ENCODE data around the gene PTGFRN. TPM values are rescaled to one million over a fixed set of nuclear protein-coding genes. Genes with fewer than 3 reads are reported as not detected.

PTGFRN gene
- total and polyA plus RNA-seq, 2 experiments from 2014 or later, result 17.4 to 32.7 TPM

DNA sequence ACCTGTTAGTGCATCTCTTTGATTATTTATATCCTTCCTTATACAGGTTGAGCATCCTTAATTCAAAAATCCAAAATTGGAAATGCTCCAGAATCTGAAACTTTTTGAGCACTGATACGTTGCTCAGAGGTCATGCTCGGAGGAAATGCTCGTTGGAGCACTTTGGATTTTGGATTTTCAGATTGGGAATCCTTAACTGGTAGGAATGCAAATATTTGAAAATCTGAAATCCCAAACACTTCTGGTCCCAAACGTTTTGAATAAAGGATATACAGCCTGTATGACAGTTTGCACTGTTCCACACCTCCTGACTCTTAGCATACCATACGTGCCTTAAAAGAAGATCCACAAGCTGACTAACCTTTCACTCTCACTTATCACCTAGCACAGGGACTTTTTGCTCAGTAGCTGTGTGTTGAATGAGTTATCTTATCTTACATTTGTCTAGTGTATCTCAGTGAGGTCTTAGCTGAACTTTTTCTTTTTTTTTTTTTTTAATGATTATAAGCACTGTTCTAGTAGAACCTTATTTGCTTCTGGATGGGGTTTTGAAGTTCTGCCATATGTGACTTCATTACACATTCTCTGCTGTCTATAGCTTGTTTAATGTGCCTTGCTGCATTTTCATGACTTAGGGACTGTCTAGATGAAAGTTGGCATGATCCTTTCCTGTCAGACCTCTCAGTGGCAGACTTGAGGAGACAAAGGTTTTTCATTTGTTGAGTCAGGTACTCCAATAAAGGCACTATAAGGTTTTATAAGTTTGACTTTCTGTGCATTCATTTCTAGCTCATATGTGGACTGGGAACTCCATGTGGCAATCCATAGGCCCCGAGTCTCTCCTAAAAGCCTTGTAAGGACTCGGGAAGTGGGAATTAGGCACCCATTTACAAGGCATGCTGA, 21.6 kb downstream of the PTGFRN start:
- Mint-ChIP-seq H3K9me3 (no peaks in the 10 kb centered on the region; the same call in 2 of the 3 replicates), H3K4me3 (no peak overlapping the region), H3K27me3 (ENCODE audit: insufficient read depth, low read depth, poor library complexity) (no peaks in the 10 kb centered on the region), H3K4me1 (no peaks in the 10 kb centered on the region; the same call in 2 of the 3 replicates), H3K36me3 (ENCODE audit: low read depth) (peaks cover 7% of the 10 kb centered on the region; the same call in 2 of the 3 replicates), H3K27ac (no peak overlapping the region)
- Histone ChIP-seq H3K27me3 (ENCODE audit: insufficient read depth) (no peaks in the 10 kb centered on the region), H3K4me3 (no peak overlapping the region), H2AFZ (no peak overlapping the region), H4K20me1 (replicated peaks; ENCODE audit: insufficient read depth) (0 out of 2 replicates have a peak, but pooled peaks cover 6% of the 10 kb centered on the region), H3K4me2 (no peak overlapping the region), H3K27ac (ENCODE audit: low read depth) (no peak overlapping the region), H3K36me3 (ENCODE audit: insufficient read depth) (no peaks in the 10 kb centered on the region), H3K4me1 (ENCODE audit: insufficient read depth) (peaks cover 10% of the 10 kb centered on the region; the same call in 1 of the 2 replicates), H3F3A (replicated peaks; ENCODE audit: low read depth) (no peaks in the 10 kb centered on the region), H3K79me2 (replicated peaks; ENCODE audit: insufficient read depth) (peaks cover 42% of the 10 kb centered on the region), H3K9me2 (ENCODE audit: insufficient read depth) (no peaks in the 10 kb centered on the region)
- ATAC-seq, result no peak
- TF ChIP-seq POLR2AphosphoS5 (IDR thresholded peaks at IDR 0.05; ENCODE audit: low read depth) (no peak), ZNF114 (CRISPR knock-in tag; IDR thresholded peaks at IDR 0.05) (no peak), JUNB (IDR thresholded peaks at IDR 0.05; ENCODE audit: unreplicated experiment) (no peak), CREB1 (CRISPR knock-in tag; IDR thresholded peaks at IDR 0.05; ENCODE audit: low read depth) (no peak), CTCF (conservative IDR thresholded peaks at IDR 0.05; ENCODE audit: low read depth in 2 of 2) (no peak), EZH2 (IDR thresholded peaks at IDR 0.05; ENCODE audit: low read depth, unreplicated experiment) (no peak), ZNF331 (CRISPR knock-in tag; IDR thresholded peaks at IDR 0.05; ENCODE audit: low read depth) (no peak), STAT1 (IDR thresholded peaks at IDR 0.05; ENCODE audit: unreplicated experiment) (no peak), REST (IDR thresholded peaks at IDR 0.05; ENCODE audit: unreplicated experiment) (no peak), NANOG (IDR thresholded peaks at IDR 0.05; ENCODE audit: borderline replicate concordance) (no peak), EZH2phosphoT487 (IDR thresholded peaks at IDR 0.05; ENCODE audit: unreplicated experiment) (no peak)
- TF ChIP-seq, protein P1, sequence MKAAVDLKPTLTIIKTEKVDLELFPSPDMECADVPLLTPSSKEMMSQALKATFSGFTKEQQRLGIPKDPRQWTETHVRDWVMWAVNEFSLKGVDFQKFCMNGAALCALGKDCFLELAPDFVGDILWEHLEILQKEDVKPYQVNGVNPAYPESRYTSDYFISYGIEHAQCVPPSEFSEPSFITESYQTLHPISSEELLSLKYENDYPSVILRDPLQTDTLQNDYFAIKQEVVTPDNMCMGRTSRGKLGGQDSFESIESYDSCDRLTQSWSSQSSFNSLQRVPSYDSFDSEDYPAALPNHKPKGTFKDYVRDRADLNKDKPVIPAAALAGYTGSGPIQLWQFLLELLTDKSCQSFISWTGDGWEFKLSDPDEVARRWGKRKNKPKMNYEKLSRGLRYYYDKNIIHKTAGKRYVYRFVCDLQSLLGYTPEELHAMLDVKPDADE (IDR thresholded peaks at IDR 0.05), result no peak
- TF ChIP-seq, protein P2, sequence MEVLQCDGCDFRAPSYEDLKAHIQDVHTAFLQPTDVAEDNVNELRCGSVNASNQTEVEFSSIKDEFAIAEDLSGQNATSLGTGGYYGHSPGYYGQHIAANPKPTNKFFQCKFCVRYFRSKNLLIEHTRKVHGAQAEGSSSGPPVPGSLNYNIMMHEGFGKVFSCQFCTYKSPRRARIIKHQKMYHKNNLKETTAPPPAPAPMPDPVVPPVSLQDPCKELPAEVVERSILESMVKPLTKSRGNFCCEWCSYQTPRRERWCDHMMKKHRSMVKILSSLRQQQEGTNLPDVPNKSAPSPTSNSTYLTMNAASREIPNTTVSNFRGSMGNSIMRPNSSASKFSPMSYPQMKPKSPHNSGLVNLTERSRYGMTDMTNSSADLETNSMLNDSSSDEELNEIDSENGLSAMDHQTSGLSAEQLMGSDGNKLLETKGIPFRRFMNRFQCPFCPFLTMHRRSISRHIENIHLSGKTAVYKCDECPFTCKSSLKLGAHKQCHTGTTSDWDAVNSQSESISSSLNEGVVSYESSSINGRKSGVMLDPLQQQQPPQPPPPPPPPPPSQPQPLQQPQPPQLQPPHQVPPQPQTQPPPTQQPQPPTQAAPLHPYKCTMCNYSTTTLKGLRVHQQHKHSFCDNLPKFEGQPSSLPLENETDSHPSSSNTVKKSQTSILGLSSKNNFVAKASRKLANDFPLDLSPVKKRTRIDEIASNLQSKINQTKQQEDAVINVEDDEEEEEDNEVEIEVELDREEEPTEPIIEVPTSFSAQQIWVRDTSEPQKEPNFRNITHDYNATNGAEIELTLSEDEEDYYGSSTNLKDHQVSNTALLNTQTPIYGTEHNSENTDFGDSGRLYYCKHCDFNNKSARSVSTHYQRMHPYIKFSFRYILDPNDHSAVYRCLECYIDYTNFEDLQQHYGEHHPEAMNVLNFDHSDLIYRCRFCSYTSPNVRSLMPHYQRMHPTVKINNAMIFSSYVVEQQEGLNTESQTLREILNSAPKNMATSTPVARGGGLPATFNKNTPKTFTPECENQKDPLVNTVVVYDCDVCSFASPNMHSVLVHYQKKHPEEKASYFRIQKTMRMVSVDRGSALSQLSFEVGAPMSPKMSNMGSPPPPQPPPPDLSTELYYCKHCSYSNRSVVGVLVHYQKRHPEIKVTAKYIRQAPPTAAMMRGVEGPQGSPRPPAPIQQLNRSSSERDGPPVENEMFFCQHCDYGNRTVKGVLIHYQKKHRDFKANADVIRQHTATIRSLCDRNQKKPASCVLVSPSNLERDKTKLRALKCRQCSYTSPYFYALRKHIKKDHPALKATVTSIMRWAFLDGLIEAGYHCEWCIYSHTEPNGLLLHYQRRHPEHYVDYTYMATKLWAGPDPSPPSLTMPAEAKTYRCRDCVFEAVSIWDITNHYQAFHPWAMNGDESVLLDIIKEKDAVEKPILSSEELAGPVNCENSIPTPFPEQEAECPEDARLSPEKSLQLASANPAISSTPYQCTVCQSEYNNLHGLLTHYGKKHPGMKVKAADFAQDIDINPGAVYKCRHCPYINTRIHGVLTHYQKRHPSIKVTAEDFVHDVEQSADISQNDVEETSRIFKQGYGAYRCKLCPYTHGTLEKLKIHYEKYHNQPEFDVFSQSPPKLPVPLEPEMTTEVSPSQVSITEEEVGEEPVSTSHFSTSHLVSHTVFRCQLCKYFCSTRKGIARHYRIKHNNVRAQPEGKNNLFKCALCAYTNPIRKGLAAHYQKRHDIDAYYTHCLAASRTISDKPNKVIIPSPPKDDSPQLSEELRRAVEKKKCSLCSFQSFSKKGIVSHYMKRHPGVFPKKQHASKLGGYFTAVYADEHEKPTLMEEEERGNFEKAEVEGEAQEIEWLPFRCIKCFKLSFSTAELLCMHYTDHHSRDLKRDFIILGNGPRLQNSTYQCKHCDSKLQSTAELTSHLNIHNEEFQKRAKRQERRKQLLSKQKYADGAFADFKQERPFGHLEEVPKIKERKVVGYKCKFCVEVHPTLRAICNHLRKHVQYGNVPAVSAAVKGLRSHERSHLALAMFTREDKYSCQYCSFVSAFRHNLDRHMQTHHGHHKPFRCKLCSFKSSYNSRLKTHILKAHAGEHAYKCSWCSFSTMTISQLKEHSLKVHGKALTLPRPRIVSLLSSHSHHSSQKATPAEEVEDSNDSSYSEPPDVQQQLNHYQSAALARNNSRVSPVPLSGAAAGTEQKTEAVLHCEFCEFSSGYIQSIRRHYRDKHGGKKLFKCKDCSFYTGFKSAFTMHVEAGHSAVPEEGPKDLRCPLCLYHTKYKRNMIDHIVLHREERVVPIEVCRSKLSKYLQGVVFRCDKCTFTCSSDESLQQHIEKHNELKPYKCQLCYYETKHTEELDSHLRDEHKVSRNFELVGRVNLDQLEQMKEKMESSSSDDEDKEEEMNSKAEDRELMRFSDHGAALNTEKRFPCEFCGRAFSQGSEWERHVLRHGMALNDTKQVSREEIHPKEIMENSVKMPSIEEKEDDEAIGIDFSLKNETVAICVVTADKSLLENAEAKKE (CRISPR knock-in tag; IDR thresholded peaks at IDR 0.05), result no peak
- DNase-seq (ENCODE audit: low spot score), result no peak
